ENCODE results near the gene MTA1.

Gene MTA1

GRCh38 chr14:105419195-105420091 is at the start of gene MTA1:
MTA1 (plus strand) TSS chr14:105419827; CDS start chr14:105420036, 209 bp downstream.
- in situ Hi-C loops (cut with HindIII; ENCODE audit: low pct_ligation_motif_present, low pct_unique_long_range_greater_than_20kb, low sequenced_read_pairs), result no loop called here
- peak; percentile 39 for DNase-seq

- in situ Hi-C loops (cut with HindIII; ENCODE audit: low pct_ligation_motif_present, low pct_unique_long_range_greater_than_20kb, low sequenced_read_pairs), result no loop called here
Measured at GRCh38 chr14:105374389-105374788, 45.2 kb upstream of the MTA1 start.

GRCh38 chr14:105375635-105376057 is 44.0 kb upstream of the MTA1 start:
- in situ Hi-C loops (cut with HindIII; ENCODE audit: low pct_ligation_motif_present, low pct_unique_long_range_greater_than_20kb, low sequenced_read_pairs), result no loop called here
- no peak for DNase-seq

More at GRCh38 chr14:105374389-105374788, 45.2 kb upstream of the MTA1 start:
- DNase-seq, result no peak

- in situ Hi-C loops (cut with HindIII; ENCODE audit: low pct_ligation_motif_present, low pct_unique_long_range_greater_than_20kb, low sequenced_read_pairs), result no loop called here
- DNase-seq, result no peak
Measured at GRCh38 chr14:105376521-105377440, 42.8 kb upstream of the MTA1 start.

- no peak for DNase-seq
- in situ Hi-C loops (cut with HindIII; ENCODE audit: low pct_ligation_motif_present, low pct_unique_long_range_greater_than_20kb, low sequenced_read_pairs), result no loop called here
Measured at GRCh38 chr14:105377555-105378182, 42.0 kb upstream of the MTA1 start.

GRCh38 chr14:105378199-105378598 is 41.4 kb upstream of the MTA1 start:
- in situ Hi-C loops (cut with HindIII; ENCODE audit: low pct_ligation_motif_present, low pct_unique_long_range_greater_than_20kb, low sequenced_read_pairs), result no loop called here
- DNase-seq, result no peak

DNA sequence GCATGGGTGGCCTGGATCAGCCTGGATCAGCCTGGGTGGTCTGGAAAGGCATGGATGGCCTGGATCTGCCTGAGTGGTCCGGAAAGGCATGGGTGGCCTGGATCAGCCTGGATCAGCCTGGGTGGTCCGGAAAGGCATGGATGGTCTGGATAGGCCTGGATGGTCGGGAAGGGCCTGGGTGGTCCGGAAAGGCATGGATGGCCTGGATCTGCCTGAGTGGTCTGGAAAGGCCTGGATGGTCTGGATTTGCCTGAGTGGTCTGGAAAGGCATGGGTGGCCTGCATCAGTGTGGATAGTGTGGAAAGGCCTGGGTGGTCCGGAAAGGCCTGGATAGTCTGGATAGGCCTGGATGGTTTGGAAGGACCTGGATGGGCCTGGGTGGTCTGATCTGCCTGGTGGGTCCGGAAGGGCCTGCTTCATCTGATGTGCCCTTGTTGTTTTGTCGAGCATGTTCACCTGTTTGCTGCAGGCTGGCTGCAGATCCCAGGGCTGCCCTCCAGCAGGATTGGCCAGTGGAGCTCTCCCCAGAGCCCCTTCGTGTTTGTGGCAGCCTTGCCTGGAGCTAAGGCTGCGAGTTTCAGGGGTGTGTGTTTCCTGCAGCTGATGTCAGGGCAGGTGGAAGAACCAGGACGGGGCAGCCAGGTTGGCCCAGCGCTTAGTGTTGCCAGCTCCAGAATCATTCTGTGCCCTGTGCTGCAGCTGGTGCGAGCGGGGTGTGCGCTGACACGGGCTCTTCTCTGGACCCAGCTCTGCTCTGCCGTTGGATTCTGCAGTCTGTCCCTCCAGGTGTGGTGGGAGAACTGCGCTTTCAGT is 40.5 kb upstream of the MTA1 start:
- DNase-seq, result no peak
- in situ Hi-C loops (cut with HindIII; ENCODE audit: low pct_ligation_motif_present, low pct_unique_long_range_greater_than_20kb, low sequenced_read_pairs), result no loop called here

GRCh38 chr14:105379946-105380345 is 39.7 kb upstream of the MTA1 start:
- in situ Hi-C loops (cut with HindIII; ENCODE audit: low pct_ligation_motif_present, low pct_unique_long_range_greater_than_20kb, low sequenced_read_pairs), result no loop called here
- DNase-seq, result no peak

- in situ Hi-C loops (cut with HindIII; ENCODE audit: low pct_ligation_motif_present, low pct_unique_long_range_greater_than_20kb, low sequenced_read_pairs), result no loop called here
- no peak for DNase-seq
Measured at GRCh38 chr14:105380756-105381155, 38.9 kb upstream of the MTA1 start.

GRCh38 chr14:105381446-105382342 is 37.9 kb upstream of the MTA1 start:
- DNase-seq, result no peak
- in situ Hi-C loops (cut with HindIII; ENCODE audit: low pct_ligation_motif_present, low pct_unique_long_range_greater_than_20kb, low sequenced_read_pairs), result no loop called here

DNA sequence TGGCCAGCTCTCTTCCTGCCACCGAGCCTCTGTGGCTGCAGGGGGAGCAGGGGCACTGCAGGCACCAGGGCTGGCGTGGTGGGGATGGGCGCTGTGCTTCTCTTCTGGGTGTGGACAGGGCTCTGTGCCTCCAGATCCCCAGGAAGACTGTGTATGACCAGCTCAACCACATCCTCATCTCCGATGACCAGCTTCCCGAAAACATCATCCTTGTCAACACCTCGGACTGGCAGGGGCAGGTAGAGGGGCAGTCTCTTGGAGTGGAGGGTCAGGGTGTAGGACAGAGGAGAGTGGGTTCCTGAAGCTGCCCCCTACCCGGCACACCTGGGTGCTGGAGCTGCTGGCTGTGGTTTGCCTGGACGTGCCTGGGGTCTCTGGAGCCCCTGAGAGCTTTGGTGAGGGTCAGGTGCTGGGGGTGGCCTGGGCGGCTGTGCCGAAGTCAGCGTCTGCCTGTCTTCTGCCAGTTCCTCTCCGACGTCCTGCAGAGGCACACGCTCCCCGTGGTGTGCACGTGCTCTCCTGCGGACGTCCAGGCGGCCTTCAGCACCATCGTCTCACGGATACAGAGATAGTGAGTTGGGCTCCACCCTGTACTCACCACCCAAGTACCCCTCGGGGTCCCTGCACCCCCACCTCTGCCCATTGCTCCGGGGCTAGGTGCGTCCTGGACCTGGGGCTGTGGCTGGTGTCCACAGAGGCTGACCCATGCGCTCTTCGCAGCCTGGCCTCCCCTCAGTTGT is 37.1 kb upstream of the MTA1 start:
- in situ Hi-C loops (cut with HindIII; ENCODE audit: low pct_ligation_motif_present, low pct_unique_long_range_greater_than_20kb, low sequenced_read_pairs), result no loop called here
- DNase-seq, result no peak

DNA sequence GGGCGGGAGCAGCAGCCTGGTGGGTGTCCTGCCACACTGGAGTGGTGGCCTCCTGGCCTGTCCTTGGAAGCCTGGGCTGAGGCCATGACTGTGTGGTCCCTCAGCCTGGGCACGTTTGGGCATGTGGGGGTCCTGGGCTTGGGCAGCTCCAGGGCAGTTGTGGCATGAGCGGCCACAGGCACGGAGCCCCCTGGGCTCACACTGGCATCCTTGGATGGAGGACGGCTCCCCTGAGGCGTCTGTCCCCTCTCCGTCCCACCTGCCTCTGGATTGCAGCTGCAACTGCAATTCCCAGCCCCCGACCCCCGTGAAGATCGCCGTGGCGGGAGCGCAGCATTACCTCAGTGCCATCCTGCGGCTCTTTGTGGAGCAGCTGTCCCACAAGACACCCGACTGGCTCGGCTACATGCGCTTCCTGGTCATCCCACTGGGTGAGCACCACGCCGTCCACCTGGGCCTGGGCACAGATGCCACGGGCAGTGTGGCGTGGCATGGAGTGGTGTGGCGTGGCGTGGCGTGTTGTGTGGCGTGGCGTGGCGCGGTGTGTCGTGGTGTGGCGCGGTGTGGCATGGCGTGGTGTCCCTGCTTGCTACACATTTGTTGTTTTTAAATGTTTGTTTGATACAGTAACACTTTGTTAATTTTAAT is 36.4 kb upstream of the MTA1 start:
- in situ Hi-C loops (cut with HindIII; ENCODE audit: low pct_ligation_motif_present, low pct_unique_long_range_greater_than_20kb, low sequenced_read_pairs), result no loop called here
- no peak for DNase-seq

DNA sequence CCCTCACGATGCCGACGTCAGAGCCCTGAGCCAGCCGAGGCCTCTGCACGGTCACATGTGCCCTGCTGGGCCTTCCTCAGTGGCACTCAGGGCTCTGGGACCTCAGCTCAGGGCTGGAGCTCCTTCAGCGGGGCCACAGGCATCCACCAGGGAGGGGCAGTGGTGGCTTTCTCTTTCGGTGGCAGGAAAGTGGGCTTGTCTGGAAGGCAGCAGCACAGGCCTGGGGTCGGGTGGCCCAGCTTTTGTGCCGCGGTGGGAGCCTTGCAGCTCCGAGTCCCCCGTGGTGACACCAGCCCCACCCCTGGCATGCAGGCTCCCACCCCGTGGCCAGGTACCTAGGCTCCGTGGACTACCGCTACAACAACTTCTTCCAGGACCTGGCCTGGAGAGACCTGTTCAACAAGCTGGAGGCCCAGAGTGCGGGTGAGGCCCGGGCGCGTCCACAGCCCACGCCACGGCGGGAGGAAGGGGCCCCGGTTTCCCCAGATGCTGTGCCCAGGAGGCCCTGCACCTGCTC is 35.5 kb upstream of the MTA1 start:
- in situ Hi-C loops (cut with HindIII; ENCODE audit: low pct_ligation_motif_present, low pct_unique_long_range_greater_than_20kb, low sequenced_read_pairs), result no loop called here
- DNase-seq, result no peak

- in situ Hi-C loops (cut with HindIII; ENCODE audit: low pct_ligation_motif_present, low pct_unique_long_range_greater_than_20kb, low sequenced_read_pairs), result no loop called here
- no peak for DNase-seq
Measured at GRCh38 chr14:105384605-105385321, 34.9 kb upstream of the MTA1 start.

DNA sequence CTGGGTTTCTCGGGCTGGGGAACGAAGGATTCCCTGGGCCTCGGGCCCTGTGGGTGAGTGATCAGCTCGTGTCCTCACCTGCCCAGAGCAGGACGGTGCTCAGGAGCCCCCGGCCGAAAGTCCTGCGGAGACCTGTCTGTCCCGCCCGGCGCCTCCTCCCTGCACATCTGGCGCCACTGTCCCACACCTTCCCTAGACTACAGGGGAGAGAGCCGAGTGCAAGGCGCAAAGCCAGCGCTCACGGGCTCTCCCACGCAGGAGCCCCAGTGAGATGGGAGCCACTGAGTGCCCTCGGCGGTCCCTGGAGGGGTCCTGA is 34.3 kb upstream of the MTA1 start:
- in situ Hi-C loops (cut with HindIII; ENCODE audit: low pct_ligation_motif_present, low pct_unique_long_range_greater_than_20kb, low sequenced_read_pairs), result no loop called here
- no peak for DNase-seq
